Measurements from ENCODE around the gene PLA2G6. TPM values are rescaled to one million over a fixed set of nuclear protein-coding genes. Genes with fewer than 3 reads are reported as not detected.

PLA2G6 gene
- total RNA-seq, 1 experiment from 2014 or later: 36.0 TPM

DNA sequence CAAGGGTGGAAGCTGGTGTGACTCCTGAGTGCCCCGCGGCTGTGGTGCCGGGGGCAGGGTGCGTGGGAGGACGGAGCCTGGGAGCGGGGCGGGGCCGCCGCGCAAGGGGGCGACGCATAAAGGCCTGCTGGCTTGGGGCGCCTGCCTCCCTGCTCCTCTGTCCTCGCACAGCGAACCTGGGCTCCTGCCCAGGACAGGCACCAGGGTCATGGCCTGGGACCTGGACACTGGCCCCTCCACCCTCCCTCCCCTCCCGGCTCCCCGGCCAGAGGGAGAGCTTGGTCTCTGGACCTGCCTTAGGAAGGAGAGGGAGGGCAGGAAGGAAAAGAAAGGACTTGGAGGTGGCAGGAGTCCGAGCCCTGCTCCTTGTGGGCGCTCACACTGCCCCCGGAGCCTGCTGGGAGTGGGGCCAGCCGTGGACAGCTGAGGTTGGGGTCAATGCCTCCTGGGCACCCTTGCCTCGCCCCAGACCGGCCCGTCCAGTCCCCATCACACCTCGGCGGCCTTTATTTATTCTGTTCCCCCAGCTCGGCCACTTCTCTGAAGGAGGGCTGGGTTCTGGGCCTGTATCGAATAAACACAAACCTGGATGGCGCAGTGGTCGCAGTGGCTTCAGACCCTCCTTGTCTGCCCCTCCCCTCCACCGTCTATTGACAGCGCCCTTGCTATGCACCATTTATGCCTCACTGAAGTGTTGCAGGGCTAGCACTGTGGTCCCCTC is 106.4 kb downstream of the PLA2G6 start:
- no peaks in the 10 kb centered on the region for H3K9me3 ChIP-seq (ENCODE audit: control insufficient read depth in 1 of 2, insufficient read depth in 1 of 2, low read depth in 1 of 2, low read length in 2 of 2)
- ATAC-seq (no peak), DNase-seq (ENCODE audit: low read depth, low spot score) (no peak)
- CTCF ChIA-PET: no interaction called here
- no peak overlapping the region for H2AFZ ChIP-seq (ENCODE audit: low read depth, low read length, poor library complexity, severe bottlenecking)
- no peak overlapping the region for H3K4me2 ChIP-seq (ENCODE audit: low read length)
- H3K9me2 ChIP-seq (ENCODE audit: insufficient read depth): no peaks in the 10 kb centered on the region
- peaks cover 3 to 19% of the 10 kb centered on the region in 2 experiments; a peak in 3 of 4 replicates for H3K36me3 ChIP-seq (ENCODE audit: control insufficient read depth in 1 of 2, insufficient read depth in 2 of 2, low read length in 2 of 2)
- H4K20me1 ChIP-seq (ENCODE audit: insufficient read depth): no peaks in the 10 kb centered on the region
- no peaks in the 10 kb centered on the region for H3K4me1 ChIP-seq (ENCODE audit: control insufficient read depth in 1 of 2, insufficient read depth in 2 of 2, low read length in 2 of 2)
- H3K79me2 ChIP-seq (ENCODE audit: insufficient read depth, low read length): no peaks in the 10 kb centered on the region
- no peak overlapping the region for H3K9ac ChIP-seq (ENCODE audit: low read length)
- RAD21 ChIA-PET (ENCODE audit: low non-redundant PET in 1 of 2, low total read pairs in 2 of 2, uncharacterized antibody in 2 of 2, unreplicated experiment in 2 of 2): no interaction called here
- no peaks in the 10 kb centered on the region for H3K27me3 ChIP-seq (ENCODE audit: insufficient read depth, low read length)
- TF ChIP-seq ELF1 (IDR thresholded peaks at IDR 0.05; ENCODE audit: borderline replicate concordance, low read depth) (no peak), POLR2A (IDR thresholded peaks at IDR 0.05; ENCODE audit: borderline replicate concordance, extremely low read depth, insufficient read depth, insufficient read length) (no peak), ZFX (IDR thresholded peaks at IDR 0.05) (no peak), SRF (IDR thresholded peaks at IDR 0.05; ENCODE audit: low read depth) (no peak), EZH2 (IDR thresholded peaks at IDR 0.05) (no peak), SIN3A (IDR thresholded peaks at IDR 0.05; ENCODE audit: low read depth) (no peak), RAD21 (IDR thresholded peaks at IDR 0.05; ENCODE audit: low read depth) (no peak)
- TF ChIP-seq, protein P1, sequence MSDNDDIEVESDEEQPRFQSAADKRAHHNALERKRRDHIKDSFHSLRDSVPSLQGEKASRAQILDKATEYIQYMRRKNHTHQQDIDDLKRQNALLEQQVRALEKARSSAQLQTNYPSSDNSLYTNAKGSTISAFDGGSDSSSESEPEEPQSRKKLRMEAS (IDR thresholded peaks at IDR 0.05): no peak
- no TSS peak for BruUV-seq (replicated peaks)
- intact Hi-C loops (cut with micrococcal nuclease): no loop called here
- H3K4me3 ChIP-seq (replicated peaks in 1 of 2; ENCODE audit: low read depth in 1 of 2, low read length in 2 of 2): no peak overlapping the region
- no peak overlapping the region for H3K27ac ChIP-seq (ENCODE audit: low read depth, low read length)
- POLR2A ChIA-PET: no interaction called here

DNA sequence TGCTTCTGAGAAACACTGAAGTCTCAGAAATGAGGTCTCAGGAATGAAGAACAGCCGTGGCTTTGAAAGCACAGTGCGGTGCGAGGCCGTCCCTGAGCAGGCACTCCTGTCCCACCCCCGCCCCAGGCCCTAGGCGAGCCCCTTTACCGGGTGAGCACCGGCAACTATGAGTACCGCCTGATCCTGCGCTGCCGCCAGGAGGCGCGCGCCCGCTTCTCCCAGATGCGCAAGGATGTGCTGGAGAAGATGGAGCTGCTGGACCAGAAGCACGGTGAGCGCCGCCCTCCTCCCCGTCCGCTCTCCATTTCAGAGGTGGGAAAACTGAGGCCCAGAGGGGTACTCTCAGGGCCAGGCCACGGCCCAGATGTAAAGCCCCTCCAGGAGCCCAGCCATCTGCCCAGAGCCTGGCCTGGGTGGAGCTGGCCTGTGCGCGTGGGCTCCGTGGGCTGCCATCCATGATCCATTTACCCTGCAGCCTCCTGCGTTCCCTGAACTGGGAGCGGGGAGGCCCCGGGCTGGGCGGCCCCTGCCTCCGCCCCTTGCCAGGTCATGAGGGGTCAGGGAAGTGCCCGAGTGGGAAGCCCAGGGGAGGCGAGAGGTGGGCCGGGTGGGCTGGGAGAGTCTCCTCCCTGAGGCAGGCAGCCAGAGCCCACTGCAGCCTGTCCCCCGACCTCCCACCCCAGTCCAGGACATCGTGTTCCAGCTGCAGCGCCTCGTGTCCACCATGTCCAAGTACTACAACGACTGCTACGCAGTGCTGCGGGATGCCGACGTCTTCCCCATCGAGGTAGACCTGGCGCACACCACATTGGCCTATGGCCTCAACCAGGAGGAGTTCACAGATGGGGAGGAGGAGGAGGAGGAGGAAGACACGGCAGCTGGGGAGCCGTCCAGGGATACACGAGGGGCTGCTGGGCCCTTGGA is 107.2 kb downstream of the PLA2G6 start:
- Histone ChIP-seq H3K27ac (ENCODE audit: low read depth, low read length) (no peak overlapping the region), H4K20me1 (ENCODE audit: insufficient read depth) (no peaks in the 10 kb centered on the region), H2AFZ (ENCODE audit: low read depth, low read length, poor library complexity, severe bottlenecking) (no peak overlapping the region), H3K27me3 (ENCODE audit: insufficient read depth, low read length) (no peaks in the 10 kb centered on the region), H3K9me3 (ENCODE audit: control insufficient read depth in 1 of 2, insufficient read depth in 1 of 2, low read depth in 1 of 2, low read length in 2 of 2) (no peaks in the 10 kb centered on the region), H3K4me3 (replicated peaks in 1 of 2; ENCODE audit: low read depth in 1 of 2, low read length in 2 of 2) (no peak overlapping the region), H3K9ac (ENCODE audit: low read length) (no peak overlapping the region), H3K79me2 (ENCODE audit: insufficient read depth, low read length) (no peaks in the 10 kb centered on the region), H3K4me1 (ENCODE audit: control insufficient read depth in 1 of 2, insufficient read depth in 2 of 2, low read length in 2 of 2) (no peaks in the 10 kb centered on the region), H3K36me3 (ENCODE audit: control insufficient read depth in 1 of 2, insufficient read depth in 2 of 2, low read length in 2 of 2) (peaks cover 6 to 19% of the 10 kb centered on the region in 2 experiments; a peak in 3 of 4 replicates), H3K4me2 (ENCODE audit: low read length) (no peak overlapping the region), H3K9me2 (ENCODE audit: insufficient read depth) (no peaks in the 10 kb centered on the region)
- POLR2A ChIA-PET: no interaction called here
- RAD21 ChIA-PET (ENCODE audit: low non-redundant PET in 1 of 2, low total read pairs in 2 of 2, uncharacterized antibody in 2 of 2, unreplicated experiment in 2 of 2): no interaction called here
- DNase-seq (ENCODE audit: low read depth, low spot score) (no peak), ATAC-seq (no peak)
- intact Hi-C loops (cut with micrococcal nuclease): no loop called here
- CTCF ChIA-PET: interaction anchor here (1.3 kb wide), 1 partner anchor 23 kb away, joined by 3 read pairs; no protein-coding TSS in a partner anchor
- BruUV-seq (replicated peaks): no TSS peak
- TF ChIP-seq EZH2 (IDR thresholded peaks at IDR 0.05) (no peak), POLR2A (IDR thresholded peaks at IDR 0.05; ENCODE audit: borderline replicate concordance, extremely low read depth, insufficient read depth, insufficient read length) (no peak), ZNF274 (IDR thresholded peaks at IDR 0.05; ENCODE audit: low read depth, low read length) (no peak), RAD21 (IDR thresholded peaks at IDR 0.05; ENCODE audit: low read depth) (no peak), POLR2AphosphoS5 (IDR thresholded peaks at IDR 0.05; ENCODE audit: low read depth, low read length) (no peak), SIN3A (IDR thresholded peaks at IDR 0.05; ENCODE audit: low read depth) (no peak), EZH2phosphoT487 (IDR thresholded peaks at IDR 0.05; ENCODE audit: borderline replicate concordance) (no peak), YY1 (IDR thresholded peaks at IDR 0.05; ENCODE audit: extremely low read depth, insufficient replicate concordance, low read depth, low read length) (no peak)
- TF ChIP-seq, protein P2, sequence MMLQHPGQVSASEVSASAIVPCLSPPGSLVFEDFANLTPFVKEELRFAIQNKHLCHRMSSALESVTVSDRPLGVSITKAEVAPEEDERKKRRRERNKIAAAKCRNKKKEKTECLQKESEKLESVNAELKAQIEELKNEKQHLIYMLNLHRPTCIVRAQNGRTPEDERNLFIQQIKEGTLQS (IDR thresholded peaks at IDR 0.05): no peak
- TF ChIP-seq, protein P3, sequence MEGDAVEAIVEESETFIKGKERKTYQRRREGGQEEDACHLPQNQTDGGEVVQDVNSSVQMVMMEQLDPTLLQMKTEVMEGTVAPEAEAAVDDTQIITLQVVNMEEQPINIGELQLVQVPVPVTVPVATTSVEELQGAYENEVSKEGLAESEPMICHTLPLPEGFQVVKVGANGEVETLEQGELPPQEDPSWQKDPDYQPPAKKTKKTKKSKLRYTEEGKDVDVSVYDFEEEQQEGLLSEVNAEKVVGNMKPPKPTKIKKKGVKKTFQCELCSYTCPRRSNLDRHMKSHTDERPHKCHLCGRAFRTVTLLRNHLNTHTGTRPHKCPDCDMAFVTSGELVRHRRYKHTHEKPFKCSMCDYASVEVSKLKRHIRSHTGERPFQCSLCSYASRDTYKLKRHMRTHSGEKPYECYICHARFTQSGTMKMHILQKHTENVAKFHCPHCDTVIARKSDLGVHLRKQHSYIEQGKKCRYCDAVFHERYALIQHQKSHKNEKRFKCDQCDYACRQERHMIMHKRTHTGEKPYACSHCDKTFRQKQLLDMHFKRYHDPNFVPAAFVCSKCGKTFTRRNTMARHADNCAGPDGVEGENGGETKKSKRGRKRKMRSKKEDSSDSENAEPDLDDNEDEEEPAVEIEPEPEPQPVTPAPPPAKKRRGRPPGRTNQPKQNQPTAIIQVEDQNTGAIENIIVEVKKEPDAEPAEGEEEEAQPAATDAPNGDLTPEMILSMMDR (IDR thresholded peaks at IDR 0.05 in 2 of 3, conservative IDR thresholded peaks at IDR 0.05 in 1 of 3; ENCODE audit: borderline replicate concordance in 1 of 3, insufficient read depth in 1 of 3, low read depth in 2 of 3, low read length in 2 of 3): no peak
